NCI-H748 treated with DMSO at 0.1 percent for 48 hours (cell line): ENCODE data around the gene IMPDH2.

ENCODE experiments used
- DNase-seq: peaks from one replicate; lab custom pipeline; 2025; lab: John Stamatoyannopoulos, UW

The IMPDH2 gene

DNA sequence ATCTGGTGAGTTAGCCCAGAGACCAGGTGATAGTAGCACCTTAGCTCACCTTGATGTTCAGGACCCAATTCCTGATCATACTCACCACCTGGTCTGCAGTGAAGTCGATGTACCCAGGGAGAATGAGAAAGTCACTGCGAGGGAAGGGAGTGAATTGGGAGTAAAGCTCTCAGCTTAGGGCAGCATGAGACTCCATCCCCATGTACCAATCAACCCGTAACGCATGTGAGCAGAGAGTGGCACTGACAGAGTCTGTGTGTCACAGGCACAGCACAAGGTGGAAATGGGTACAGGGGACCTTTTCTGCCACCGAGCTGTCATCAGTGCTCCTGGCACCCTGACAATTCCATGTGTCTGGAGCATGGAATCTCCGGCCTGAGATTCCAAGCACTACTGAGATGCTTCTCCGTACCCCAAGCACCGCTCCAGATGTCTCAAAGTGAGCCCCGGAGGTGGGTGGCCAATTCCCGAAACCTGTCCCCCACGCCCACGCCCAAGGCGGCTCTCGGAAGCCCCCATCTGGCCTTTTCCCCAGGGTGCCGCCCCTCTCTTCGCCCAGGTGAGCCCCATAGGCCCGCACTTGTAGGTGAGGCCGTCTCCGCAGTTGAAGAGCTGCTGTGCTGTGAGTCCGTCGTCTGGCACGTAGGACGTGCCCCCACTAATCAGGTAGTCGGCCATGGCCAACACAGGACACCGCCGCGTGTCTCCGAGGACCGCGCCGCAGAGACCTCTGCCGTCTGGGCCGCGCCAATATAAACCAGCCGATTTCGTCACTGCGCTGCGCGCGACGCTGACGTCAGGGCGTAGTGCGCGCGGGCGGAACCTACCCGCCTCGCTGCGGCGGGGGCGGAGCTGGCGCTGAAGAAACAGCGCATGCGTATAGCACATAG is at the start of gene IMPDH2:
TSS of gene IMPDH2 (minus strand) at position 726 of the 890 bp plus-strand sequence. CDS start at position 678, 48 bp downstream.
- peak; percentile 67 for DNase-seq

DNA sequence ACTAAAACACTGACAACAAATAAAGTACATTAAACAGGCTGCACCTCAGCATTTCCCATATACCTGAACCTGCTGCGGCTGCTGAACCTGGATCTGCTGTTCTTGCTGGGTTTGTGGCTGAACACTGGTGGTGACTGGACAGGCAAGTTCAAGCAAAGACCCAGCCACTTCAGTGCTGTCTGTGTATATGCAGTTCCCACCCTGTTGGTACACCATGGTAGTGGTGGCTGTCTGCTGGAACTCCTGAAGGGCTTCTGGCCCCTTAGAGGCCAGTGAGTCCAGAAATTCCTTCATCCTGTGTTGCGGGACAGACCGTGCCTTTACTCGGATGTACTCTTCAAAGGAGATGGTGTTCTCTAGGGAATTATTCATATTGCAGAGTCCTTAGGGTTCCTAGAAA is 47.4 kb upstream of the IMPDH2 start:
- no peak for DNase-seq

DNA sequence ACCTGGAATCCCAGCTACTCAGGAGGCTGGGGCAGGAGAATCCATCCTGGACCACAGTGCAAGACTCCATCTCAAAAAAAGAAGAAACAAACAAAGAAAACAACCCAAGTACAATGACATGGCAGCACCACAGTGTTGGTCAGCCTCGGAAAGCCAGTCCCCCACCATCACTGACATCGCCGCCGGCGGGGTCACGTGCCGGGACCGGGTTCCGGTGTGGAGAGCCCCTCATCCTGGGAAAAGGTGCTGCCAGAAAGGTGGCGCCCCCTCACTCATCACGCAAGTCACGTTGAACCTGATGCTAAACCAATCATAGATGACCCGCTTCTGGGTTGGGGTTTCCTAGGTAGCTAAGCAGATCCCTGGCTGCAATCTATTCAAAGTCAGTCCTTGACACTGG is 46.9 kb upstream of the IMPDH2 start:
- no peak for DNase-seq

DNA sequence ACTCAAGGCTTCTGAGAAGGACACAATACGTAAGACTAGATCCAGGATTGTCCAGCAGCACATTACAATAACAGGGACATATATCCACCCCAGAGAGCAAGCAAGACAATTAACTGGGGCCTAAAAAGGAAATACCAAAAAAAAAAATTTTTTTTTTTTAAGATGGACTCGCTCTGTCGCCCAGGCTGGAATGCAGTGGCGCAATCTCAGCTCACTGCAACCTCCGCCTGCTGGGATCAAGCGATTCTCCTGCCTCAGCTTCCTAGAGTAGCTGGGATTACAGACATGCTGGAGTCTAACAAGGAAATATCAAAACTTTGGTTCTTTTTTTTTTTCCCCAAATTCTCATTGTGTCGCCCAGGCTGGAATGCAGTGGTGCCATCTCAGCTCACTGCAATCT is 28.8 kb upstream of the IMPDH2 start:
- DNase-seq = no peak

DNA sequence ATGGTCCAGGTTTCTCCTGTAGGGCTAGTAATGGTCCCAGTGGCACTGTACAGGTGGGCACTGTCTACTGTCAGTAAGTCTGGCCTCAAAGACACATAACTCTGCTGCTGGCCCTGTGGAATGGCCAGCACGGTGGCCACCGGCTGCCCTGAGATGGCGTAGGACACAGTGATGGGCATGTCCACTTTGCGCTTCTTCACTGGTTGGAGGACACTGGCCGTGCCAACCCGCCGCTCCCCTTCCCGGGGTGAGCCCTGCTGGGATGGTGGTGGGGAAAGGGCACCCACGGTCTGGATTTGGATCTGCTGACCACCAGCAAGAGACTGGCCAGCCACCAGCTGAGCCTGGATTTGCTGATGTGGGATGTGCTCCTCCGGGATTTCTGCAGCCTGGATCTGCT is 28.1 kb upstream of the IMPDH2 start:
- DNase-seq = no peak

DNA sequence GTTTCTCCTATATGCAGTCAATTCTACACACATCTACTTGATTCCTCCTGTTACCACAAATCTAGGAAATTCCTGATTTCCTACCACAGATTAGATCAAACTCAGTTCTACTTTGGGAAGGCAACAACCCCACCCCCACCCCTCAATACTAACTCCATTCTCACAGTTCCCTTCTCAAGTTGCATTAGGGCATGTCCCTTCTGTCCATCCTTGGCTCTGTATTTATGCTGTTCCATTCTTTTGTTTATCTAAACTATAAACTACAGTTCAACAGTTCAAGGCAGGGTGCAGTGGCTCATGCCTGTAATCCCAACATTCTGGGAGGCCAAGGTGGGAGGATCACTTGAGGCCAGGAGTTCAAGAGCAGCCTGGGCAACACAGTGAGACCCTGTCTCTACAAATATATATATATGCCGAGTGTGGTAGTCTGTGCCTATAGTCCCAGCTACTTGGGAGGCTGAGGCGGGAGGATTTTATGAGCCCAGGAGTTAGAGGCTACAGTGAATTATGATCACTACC is 25.2 kb upstream of the IMPDH2 start:
- no peak for DNase-seq

DNA sequence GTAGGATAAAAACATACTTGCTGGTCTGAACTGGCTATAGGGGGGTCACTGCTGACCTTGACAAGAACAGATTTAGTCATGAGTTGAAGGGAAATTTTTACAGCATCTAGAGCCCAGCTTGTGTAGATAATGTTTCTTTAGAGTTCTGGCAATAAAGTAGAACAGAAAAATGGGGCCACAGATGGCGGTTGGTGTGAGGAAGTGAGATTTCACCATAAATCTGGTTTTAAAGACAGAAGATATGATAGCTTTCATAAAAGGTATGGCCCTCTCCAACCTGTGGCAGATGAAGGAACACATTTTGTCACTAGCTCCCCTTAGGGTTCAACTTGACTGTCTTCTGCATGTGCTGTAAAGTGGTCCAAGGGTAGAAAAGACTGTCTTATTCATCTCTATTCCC is 24.3 kb upstream of the IMPDH2 start:
- DNase-seq = no peak

DNA sequence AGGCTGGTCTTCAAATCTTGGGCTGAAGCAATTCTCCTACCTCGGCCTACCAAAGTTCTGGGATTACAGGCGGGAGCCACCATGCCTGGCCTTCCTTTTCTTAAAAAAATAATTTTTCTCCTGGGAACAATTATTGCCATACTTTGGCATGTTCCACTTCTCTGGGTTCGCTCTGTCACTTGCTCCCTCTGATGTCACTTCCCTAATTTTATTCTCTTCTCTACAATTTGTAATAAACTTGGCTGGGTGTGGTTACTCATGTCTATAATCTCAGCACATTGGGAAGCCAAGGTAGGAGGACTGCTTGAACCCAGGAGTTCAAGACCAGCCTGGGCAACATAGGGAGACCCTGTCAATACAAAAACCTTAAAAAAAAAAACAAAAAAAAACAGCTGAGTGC is 6.1 kb upstream of the IMPDH2 start:
- DNase-seq = no peak

DNA sequence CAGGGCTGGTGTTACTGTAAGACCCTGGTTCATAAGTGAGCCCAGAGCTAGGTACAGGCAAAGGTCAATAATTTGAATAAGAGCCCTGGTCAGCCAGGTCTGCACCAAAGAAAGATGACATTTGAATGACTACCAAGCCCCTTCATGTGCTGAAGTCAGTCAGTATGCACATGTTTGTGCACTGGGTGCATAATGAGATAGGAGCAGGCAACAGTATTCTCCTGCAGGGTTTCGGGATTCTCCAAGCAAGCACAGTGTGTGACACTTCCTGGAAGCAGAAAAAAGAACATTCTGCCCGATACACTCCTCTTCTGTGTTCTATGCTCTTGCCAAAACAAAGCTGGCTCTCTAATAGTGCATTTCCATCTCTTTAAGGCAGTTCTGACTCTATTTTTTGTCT is 5.5 kb upstream of the IMPDH2 start:
- DNase-seq = no peak

DNA sequence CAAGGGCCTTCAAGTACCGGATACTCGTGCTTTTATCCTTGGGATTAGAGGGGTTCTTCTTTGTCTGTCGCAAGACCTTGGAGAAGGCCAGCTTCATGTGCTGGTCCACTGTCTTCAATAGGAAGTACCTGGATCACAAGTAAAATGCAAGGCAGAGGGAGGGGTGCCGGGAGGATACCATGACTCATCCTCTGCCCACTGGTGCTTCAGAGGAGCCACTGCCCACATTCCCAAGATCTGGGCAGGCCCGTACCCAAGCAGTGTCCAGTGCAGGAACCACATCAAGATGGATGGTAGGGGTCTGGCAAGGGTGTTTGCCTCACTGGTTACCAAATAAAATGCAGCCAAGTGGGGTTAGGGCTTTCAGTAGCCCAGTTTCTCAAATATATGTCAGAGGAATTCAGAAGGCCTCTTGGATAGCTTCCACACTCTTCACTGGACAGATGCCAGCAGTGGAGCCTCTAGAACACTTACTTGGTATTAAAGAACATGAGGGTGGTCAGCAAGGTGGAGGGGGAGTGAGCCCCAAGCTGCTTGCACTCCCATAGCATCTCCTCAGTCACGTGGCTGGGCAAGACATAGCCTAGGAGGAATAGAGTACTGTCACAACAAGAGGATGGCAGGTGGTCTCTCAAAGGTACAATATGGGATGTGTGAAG is 3.6 kb upstream of the IMPDH2 start:
- no peak for DNase-seq

DNA sequence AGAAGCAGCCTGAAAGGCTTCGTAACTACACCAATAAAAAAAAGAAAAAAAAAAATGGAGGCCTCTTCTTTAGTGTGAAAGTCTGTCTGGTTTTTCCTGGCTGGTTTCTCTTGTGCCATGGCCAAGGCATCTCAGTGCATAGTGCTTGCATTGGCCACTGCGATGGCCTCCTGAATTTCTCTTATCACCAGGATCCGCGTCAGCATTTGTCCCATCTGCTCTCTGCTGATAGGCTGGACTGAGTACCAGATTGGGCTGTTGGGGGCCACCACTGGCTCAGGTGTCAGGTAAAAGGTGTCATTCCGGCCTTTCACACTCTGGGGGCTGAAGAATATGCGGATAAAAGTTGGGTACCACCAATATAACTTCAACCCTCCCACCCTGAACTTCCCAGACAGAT is 1.1 kb upstream of the IMPDH2 start:
- DNase-seq = no peak

DNA sequence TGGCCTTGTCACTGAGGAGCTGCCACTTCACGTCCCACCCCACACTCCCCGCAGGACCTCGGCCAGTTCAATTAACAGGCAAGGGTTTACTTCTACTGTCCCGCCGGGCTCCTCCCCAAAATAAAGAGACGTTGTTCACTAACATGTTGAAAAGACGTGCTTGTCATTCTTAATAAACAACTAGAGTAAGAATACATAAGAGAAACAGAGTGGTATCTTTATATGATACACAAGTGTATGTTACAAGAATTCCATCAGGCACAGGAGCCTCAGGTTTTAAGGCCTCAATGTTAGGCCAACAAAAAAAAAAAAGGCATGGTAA is 326 bp upstream of the IMPDH2 start:
- DNase-seq = no peak

DNA sequence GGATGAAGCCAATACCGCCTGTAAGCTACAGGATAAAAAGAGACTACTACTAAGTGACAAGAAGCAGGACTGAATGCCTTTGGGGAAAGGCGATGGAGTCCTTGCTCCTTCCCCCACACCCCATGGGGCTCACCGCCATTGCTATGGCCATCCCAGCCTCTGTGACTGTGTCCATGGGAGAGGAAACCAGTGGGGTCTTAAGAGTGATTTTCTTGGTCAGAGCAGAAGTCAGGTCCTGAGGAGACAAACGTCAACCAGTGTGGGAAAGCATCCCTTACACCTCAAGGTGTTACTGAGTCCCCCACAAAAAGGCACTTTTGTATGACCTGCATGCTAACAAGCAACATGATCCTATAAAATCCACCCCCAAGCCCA is 913 bp downstream of the IMPDH2 start:
- DNase-seq = no peak

DNA sequence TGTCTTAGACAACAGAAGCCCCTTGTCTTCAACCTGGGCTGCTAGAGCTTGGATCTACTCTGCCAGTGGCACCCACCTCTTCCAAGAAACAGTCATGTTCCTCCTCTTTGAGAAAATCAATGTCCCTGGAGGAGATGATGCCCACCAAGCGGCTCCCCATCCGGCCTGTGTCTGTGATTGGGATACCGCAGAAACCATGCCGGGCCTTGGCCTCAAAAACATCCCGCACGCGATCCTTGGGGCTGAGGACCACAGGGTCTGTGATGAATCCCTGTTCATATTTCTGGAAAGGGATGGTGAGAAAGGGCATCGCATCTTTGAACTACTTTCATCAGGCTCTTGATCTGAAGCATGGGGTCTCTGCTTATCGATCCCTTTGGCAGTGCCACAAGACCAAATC is 1.6 kb downstream of the IMPDH2 start:
- DNase-seq = no peak

DNA sequence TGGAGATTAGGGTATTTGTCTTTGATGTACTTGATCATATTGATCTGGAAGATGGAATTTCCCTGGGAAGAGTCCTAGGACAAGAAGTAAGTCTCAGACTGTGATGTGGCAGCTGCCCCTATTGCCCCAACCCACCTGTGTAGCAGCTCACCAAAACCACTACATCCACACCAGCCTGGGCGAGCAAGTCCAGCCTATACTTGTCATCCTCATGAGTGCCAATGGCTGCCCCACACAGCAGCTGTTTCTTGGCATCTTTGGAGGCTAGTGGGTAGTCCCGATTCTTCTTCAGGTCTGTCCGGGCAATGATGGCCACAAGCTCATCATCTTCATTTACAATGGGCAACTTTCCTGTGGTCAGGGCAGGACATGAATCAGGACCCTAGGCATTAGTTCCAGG is 2.7 kb downstream of the IMPDH2 start:
- DNase-seq = no peak

DNA sequence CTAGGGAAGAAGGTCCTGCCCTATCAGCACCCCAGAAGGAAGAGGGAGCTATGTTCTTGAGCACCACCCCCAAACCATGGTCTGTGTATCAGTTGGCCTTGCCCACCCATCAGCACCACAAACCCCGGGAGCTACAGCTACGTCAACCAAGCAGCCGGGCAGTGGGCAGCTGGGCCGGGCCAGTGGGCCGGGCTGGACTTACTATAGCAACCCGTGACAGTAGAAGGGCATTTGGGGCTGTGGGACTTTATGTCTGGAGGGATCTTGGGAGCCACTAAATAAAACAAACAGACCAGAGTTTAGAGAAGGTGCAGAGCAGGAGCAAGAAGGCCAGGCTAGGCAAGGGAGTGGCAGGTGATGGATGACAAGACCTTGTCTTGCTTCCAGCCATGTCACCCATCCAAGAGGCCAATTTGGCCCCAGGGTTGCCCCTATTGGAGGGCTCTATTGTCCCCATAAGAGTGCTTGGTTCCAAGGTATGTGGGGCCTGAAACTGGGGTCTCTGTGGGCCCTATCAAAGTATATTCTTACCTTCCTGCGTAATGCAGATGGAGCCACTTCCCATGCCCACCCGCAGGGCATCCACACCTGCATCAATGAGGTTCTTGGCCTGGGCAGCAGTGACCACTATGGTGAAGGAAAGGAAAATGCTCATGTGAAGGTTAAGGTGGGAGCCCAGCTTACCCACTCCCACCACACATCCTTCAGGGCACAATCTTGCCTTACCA is 3.2 kb downstream of the IMPDH2 start:
- DNase-seq = no peak

DNA sequence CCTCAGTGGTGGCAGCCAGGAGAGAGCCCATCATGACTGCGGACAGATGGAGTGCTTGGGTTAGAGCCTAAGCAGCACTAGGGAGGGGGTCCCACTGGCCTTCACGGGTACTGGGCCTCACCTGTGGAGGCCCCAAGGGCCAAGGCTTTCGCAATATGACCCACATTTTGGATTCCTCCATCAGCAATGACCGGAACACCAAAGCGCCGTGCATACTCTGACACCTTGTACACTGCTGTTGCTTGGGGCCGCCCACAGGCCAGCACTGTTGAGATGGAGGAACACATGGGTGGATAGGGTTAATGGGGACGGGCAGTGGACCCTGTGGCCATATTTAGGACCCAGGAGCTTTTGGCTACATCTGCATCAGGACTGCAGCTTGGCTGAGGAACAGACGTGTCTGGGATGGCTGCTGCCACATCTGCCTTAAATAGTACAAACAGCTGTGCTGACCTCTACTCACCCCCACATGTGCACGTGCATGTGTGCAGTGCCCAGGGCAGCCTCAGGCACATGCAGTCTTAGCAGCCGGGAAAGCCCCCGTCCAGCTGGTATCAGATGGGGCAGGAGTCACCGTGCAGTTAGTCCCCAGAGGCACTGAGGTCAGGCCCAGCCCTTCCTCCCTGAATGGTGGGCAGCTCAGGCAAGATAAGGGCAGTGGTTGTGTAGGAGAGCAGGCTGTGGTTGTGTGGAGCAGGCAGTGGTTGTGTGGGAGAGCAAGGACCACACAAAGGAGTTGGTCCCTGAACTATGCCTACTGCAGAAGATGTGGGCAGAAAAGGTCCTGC is 4.0 kb downstream of the IMPDH2 start:
- no peak for DNase-seq

DNA sequence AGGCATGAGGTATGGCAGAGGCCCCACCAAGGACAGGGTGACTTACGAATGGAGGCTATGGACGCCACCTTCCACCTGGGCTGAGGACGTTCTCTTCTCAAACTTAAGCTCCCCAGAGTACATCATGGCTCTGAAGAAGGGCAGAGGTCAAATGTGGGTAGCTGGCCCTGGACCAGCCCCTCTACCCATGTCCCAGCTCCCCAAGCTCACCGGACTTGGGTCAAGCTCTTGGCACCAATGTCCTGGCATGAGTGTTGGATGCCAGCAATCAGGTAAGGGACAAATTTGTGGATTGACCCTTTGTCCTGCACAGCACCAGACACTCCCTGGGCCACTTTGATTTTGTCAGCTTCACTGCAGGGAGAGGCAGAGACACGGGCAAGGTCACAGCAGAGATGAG is 4.7 kb downstream of the IMPDH2 start:
- DNase-seq = no peak

DNA sequence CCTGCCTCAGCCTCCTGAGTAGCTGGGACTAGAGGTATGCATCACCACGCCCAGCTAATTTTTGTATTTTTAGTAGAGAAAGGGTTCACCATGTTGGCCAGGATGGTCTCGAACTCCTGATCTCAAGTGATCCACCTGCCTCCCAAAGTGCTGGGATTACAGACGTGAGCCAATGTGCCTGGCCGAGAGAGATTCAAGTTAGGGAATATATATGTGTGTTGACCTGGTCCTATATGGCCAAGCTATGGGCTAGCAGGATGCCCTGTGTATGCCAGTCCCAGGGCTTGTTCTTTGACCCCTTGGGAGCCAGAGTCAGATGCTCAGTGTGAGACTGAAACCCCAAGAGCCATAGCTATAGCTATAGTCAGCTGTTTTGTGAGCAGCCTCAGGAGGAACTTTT is 5.4 kb downstream of the IMPDH2 start:
- no peak for DNase-seq

DNA sequence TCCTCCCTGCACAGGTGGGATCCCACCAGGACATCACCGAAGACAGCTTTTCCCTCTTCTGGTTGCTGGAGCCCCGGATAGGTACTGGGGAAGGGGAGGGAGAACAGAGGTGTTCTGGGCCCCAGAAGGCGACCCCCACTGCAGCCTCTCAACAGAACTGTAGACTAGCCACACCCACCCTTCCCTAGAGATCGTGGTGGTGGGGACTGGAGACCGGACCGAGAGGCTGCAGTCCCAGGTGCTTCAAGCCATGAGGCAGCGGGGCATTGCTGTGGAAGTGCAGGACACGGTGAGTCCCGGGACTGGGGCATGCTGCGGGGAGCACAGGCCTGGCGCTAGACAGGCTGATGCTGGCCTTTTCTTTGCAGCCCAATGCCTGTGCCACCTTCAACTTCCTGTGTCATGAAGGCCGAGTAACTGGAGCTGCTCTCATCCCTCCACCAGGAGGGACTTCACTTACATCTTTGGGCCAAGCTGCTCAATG is 6.5 kb downstream of the IMPDH2 start:
- DNase-seq = no peak

DNA sequence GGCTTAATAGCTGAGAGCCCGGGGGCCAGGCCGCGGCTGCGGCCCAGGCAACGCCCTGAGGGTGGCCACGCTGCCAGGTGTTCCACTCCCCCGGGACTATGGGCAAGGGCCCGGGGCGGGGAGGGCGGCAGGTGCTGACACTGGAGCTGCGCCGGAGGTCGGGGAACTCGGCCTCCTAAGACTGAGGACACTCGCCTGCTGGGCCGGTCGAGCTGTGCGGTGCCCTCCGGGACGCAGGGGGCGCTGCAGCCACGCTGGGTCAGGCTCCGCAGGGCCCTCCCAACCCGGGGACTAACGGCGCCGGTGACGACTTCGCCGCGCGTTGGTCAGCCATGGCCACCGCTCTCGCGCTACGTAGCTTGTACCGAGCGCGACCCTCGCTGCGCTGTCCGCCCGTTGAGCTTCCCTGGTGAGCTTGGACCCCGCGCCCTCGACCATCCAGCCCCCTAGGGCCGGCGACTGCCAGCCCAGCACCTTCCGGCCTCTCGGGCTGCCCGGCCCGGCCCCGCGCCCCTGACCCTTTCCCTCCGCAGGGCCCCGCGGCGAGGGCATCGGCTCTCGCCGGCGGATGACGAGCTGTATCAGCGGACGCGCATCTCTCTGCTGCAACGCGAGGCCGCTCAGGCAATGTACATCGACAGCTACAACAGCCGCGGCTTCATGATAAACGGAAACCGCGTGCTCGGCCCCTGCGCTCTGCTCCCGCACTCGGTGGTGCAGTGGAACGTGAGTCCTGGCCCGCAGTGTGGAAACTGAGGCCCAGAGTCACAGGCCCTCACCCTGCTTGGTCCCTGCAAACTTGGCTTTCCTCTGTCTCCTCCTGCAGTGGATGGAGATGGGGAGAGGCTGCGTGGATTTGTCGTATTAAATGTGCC is 7.1 kb downstream of the IMPDH2 start, which contains the start of gene NDUFAF3:
TSS of gene NDUFAF3 (plus strand) at position 309 of the 875 bp plus-strand sequence. CDS start at position 333, 24 bp downstream.
- DNase-seq = peak; percentile 67
